Cerebellar cortex (tissue), 1 donor: ENCODE data around the gene METTL24.
A peak's percentile ranks its signal among the peaks of the same experiment; 100 is the strongest.
"Not testable (repeated sequence)": the region's sequence is repeated elsewhere in the genome, so short reads cannot be mapped to it uniquely, and the experiment has no call there.

ENCODE experiments used
- DNase-seq: peaks from one replicate; pipeline ENCODE4 v3.0.0-alpha.2; 2015; ENCODE audit warnings: low spot score

The METTL24 gene

DNA sequence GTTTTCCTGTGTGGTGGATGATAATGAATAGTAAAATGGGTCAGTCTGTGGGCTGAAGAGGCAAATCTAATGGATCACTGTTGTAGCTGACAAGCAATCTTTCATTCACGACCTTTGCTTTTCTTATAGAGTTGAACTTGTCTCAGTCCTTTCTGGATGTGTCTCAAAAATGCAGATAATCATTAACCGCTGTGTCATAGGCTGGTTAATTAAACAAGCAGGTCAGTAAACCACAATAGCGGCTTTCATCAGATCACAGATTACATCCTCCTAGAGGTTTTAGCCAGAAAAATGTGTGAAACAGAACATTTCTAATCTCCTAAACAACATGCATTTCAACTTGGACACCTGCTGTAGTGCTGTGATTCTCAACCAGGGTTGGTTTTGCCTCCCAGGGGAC lies 2.5 kb upstream of the METTL24 start:
- no peak for DNase-seq

DNA sequence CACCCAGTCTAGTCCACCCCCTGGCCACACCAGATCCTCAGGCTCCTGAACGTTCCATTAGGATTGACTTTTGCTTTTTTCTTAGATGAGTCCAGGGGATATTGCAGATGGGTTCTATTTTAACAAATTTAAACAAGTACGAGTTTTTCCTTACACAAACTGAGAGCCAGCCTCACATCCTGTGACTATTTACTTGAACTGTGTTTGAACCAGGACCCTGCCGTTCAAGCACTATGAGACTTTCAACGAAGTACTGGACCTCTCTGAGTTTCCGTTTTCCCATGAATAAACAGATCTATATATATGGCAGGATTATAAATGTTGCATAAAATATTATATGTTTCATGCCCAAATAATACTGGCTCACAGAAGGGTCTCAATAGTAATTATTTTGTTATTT lies 1.4 kb upstream of the METTL24 start:
- DNase-seq: no peak

DNA sequence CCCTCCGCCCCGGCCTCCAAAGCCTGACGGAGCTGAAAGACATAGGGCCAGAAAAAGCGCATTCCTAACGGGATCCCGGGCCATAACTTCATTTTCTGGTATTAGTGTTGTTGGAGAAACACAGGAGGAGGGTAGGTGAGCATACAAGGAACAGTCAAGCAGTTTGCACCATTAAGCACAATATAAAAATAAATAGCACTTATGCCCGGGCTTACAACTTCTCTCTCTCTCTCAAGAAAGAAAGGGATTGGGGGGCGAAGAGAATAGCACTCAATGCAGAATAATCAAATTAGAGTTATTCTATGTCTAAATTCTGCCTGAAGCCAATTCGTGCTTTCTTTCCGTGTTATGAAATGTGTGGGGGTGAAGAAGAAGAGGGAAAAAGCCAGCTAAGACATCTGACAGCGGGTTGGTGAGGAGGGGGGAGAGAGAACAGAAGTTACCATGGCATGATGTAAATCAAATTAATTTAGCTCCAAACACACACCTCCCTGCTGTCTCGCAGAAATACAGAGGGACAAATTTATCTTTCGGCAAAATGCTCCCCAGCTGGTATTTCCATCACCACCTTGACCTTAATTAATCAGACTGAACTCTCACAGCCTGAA lies 508 bp upstream of the METTL24 start:
- peak; percentile 49 for DNase-seq

DNA sequence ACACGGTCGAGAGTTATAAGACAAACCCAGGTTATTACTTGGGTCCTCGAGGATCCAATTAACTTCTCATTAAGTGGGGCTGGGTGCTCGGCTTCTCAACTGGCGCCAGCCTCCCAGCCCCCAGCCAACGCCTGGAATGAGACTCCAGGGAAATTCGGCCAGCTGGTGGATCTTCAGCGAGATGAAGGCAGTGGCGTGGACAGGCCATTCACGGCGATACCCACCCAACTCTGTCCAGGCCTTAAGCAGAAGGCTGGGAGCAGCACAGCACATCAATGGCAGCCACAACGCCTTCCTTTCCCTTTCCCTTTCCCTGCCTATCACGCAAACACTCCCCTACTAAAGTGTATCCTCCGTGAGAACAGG lies 868 bp downstream of the METTL24 start:
- peak; percentile 60 for DNase-seq

DNA sequence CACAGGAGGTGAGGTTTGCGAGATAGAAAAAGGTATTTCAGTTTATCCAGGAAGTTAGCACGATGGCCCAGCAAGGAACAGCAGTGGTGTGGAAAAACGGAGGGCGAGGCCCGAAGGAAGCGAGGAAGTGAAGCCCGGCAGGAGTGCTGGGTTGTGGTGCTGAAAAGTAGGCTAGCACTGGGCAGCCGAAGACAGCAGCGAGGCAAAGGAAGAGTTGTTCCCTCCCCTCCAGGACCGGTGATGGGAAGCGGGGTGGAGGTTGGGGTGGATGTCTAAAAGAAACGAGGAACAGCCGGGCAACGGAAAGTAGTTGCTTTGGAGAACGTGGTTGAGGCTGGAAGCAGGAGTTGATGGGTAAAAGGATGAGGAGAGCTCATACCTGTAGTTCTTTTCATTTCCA lies 1.4 kb downstream of the METTL24 start:
- no peak for DNase-seq

DNA sequence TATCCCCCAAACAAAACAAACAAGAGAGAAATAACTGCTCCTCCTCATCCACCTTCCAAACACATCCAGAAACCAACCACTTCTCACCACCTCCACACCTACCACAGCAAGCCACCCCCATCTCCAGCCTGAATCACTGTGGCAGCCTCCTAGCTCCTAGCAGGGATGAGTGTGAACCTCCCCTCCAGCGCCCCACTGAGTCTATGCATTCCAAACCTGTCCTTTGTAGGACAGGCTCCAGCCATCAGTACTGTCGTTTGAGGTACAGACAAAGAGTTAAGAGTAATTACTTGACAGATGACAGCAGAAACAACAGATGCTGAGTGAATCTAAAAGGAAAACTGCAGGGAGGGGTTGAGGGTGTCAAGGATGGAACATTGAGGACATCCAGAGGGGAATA lies 2.4 kb downstream of the METTL24 start:
- peak; percentile 27 for DNase-seq

DNA sequence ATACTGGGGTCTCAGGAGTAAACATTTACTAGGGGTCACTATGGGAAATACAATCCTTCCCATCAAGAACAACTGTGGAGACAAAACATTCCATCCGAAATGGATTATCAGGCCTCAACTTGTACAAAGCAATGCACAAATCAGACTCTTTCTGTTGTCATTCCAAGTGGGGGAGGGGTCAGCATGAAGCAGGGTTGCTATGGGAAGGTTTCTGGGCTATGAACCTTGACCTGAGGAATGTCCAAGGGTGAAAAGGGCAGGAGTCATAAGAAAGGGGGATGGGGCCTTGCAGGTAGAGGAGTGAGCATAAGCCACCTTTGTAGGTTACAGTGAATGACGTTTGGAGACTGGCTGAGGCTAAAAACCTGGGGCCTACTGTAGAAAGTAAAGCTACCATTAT lies 3.1 kb downstream of the METTL24 start:
- DNase-seq: peak; percentile 34

DNA sequence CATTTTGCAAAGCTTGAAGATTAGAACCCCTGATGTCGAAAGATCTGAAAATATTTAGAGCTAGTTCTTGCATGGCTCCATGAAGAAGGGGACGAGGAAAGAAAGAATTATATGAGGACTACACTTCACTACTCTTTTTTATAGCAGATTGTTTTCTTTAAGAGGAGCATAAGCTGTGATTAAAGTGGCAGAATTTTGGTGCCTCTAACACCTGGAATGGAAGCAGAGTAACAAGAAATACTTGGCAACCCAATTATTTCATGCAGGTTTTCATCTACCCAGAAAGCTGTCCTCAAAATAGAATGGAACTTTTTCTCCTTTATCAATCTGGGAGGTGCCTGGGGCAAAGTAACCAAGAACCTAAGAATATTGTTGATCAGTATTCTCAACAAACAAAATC lies 4.0 kb downstream of the METTL24 start:
- DNase-seq: no peak

DNA sequence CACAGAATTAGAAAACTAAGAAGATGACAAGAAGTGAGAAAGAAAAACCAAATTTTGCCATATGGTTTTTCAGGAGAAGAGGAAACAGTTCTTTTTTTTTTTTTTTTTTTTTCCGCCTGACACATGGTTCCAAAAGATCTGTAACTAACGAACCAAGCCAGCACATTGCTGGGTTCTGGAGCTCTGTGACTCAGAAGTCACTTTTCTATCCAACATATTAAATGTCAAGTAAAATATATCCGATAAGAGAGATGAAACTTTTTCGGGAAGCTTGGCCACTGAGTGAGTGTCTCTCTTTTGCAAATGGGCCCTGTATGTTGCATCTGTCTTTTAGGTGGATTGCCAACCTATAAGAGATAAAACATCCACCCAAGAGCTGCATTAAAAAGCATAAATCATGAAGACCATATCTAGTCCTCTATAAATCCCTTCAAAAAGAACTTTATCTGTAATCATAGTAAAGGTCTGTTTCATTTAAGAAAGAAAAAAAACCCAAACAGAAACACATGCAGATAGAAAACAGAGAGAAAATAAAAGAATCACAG lies 4.6 kb downstream of the METTL24 start:
- no peak for DNase-seq

DNA sequence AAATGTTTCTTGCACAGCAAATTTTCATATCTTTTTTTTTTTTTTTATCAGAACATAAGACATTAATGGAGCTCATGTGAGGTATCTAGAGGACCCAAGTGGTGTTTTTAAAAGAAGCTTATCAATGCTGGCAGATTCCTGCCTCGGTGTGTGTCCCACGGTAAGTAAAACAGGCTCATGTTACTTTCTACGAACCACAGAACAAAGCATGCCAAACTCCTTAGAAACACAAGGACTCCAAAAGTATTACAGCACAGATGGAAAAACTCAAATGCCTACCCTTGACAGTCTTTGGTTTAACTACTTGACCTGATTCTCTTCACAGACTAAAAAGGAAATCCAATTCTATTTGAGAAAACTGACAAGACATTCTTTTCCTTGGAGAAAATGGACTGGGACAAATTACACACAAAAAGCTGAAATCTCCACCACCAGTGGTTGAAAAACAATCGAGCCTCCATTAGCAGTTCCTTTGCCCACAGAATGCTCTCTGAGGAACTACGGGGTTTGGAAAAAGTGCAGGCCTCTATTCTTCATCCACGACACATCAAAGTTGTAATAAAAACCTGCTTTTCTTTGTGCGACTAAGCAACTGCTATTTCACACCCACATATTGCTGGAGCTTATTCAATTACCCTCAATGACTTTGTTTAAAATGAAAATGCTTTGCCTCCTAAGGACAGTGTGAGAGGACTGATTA lies 5.4 kb downstream of the METTL24 start:
- no peak for DNase-seq

DNA sequence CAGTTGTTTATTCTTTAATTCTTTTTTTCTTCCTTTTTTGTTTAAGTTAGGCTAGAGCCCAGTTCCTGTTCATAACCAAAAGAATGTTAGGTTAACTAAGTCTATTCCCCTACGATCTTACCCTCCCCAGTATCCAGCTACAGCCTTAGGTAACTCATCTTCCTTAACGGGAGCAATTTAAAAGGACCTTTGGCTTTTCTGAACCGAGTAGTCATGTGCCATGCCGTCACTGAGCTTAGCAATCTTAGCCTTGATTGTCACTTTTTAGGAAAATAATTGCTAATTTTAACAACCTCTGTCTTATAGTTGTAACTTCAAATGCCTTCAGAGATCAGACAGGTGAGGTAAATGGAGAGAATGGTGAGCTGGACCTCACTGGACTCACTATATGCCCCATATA lies 6.2 kb downstream of the METTL24 start:
- no peak for DNase-seq

DNA sequence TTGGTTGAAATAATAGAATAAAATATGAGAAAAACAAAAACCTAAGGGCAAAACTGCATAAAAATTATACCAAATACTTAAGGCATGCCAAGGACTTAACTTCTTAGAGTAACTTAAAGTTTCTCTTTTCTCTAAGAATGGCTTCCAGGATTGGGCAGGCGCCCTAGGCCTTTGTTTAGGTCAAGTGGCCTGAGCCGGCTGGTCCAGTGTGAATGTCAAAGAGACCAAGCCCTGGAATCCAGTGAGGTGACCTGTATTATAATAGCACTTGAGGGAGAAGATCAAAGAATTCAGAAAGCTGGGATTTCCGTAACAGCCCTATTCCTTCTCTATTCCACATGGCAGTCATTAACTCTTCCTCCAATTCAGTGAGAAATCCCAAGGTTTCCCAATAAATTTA lies 6.6 kb downstream of the METTL24 start:
- DNase-seq: no peak

DNA sequence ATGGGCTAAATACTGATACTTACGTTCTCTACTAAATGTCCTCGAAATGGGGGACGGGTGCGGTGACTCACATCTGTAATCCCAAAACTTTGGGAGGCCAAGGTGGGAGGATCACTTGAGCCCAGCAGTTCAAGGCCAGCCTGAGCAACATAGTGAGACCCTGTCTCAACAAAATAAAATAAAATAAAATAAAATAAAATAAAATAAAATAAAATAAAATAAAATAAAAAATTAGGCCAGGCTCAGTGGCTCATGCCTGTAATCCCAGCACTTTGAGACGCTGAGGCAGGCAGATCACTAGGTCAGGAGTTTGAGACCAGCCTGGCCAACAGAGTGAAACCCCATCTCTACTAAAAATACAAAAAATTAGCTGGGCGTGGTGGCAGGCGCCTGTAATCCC lies 7.6 kb downstream of the METTL24 start:
- DNase-seq: not testable (repeated sequence)

DNA sequence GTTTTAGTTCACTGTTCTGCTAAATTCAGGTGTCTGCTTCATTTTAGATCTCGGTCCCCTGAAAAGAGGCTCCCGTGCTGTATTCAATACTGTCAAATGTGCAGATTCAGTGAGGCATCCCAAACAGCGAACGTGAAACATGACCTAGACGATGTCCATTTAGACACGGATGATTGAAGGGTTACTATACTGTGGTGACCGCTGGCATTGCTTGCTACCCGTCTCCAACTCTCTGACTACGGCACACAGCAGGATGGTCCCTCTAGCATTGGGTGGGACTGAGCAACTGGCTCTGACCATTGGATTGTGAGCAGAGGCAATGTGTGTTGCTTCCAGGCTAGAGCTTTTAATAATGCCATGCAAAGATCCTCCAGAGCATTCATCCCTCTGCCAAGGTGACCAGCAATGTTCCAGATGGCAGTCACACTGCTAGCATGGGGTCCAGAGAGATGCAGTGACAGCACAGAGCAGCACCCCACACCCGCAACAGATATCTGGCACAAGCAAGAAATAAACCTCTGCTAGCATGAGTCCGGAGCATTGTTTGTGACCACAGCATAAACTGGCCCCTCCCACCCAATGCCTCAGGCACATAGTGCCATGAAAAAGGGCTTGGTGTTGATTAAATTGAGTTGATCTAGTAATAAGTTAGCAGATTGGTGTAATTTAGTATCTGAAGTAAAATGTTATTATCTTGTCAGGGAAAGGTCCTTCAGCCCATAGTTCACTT lies 9.0 kb downstream of the METTL24 start:
- DNase-seq: peak; percentile 73

DNA sequence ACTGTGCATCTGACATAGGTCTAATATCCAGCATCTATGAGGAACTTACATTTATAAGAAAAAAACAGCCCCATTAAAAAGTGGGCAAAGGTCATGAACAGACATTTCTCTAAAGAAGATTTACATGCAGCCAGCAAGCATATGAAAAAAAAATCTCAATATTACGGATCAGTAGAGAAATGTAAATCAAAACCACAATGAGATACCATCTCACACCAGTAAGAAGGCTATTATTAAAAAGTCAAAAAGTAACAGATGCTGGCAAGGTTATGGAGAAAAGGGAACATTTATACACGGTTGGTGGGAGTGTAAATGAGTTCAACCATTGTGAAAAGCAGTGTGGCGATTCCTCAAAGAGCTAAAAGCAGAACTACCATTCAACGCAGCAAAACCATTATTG lies 13.1 kb downstream of the METTL24 start:
- no peak for DNase-seq

DNA sequence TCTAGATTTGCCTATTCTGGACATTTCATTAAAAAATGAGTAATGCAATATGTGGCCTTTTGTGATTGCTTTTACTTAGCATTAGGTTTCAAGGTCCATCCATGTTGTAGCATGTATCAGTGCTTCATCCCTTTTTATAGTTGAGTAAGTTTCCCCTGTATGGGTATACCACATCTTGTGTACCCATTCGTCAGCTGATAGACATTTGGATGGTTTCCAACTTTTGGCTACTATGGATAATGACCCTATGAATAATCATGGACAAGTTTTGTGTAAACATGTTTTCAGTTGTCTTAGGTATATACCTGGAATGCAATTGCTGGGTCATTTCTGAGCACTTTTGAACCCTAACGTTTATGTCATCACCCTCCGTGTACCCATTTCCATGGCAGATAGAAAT lies 15.4 kb downstream of the METTL24 start:
- DNase-seq: no peak

DNA sequence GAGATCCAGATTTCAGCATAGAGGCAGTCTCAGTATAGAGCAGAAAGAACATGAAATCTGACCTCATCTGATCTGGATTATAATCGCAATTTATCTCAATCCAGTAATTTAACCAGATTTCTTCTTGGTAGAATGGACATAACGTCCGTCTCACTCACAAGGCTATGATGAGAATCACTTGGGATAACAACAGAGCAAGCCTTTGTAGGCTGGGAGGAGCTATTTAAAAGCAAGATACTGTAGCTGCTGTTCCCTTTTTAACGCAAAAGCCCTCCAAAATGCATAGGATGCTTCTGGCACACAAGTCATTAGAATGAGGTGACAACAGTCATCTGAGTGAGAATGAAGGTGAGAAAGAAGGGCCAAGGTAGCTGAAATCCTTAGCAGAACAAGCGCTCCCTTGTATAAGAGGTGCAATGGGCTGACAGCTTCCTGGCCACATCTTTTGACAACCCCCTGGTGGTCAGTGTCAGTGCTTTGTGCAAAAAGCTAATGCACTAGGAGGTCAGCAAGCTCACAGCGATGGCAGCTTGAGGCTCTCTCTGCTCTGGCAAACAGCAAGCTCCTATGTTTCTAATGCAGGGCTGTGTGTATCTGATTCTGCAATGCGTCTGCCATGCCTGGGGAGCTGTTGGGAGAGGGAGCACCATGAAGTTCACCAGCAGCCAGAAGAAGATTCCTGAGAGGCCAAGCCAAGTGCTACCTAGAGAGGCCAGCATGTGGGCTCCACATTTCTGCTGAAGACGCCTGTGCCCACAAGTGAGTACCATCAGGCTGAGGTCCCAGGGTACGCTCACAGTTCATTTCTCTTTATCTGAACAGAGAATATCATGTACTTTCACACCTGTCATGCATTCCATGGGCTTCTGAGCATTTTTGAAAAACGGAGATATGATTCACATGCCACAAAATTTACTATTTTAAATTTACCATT lies 16.2 kb downstream of the METTL24 start:
- DNase-seq: peak; percentile 87

DNA sequence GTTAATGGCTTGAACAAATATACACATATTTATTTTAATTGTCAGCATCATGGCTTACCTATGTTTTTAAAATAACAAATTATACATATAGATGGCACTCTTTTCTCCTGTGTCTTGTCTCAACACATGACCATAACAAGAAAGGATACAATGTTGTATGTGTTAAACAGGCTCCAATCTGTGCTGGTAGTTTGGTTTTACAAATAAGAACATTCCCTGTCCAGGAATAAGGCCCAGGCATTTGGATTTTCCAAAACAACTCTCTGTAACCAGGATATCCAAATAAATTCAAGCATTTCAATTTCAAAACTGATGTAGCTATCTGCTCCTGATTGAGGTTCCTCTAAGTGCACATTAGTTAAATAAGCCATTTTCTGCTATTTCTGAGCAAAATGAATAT lies 17.1 kb downstream of the METTL24 start:
- DNase-seq: no peak

DNA sequence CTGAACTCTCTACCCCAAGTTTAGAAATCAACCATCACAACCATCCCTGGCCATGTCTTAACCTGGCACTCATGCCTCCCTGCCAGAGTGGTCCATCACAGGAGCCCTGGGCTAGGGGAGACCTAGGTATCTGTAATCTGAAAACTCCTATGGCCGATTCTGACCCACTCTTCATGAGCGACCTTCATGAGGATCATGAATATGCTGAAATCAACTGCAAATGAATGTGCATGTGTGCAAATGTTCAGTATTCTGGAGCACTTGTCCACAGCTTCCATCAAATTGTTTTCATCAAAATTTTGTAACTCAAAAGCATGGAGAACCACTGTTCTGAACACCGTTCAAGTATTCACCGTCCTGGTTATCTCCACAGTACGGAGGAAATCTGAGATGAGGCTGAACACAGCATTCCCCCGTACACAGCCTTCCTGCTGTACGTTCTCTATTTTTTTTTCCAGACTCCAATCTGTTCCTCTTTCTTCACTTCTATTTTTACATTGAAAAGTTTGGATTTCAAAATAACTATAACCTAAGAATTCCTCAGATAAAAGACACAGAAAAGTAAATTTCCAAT lies 17.7 kb downstream of the METTL24 start:
- DNase-seq: no peak

DNA sequence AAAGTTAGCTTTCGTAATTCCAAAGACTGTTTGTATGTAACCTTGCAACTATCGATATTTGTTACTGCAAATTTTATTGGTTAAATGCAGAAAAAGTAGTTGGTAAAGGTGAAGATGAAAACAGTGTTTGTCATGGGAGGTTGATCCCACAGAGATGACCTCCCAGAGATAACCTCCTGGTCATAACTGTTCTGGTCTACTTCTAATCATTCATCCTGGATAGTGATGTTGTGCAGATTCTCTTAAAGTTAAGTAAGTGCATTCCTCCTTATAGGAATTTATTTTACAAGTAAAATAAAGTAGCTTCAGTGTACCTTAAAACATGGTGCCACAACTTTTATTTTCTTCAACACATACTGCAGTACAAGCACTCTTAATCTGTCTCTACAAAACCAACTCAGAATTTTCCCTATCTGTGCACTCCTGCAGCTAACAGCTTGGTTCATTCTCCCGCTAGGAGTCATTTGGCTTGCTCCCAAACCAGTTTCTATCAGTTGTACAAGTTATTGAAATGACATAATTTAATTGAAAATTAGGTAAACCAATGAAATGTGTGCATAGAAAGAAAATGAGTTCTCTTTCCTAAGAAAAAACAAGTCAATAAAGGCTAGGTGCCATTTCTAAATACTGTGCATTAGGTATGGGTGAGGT lies 19.2 kb downstream of the METTL24 start:
- no peak for DNase-seq

DNA sequence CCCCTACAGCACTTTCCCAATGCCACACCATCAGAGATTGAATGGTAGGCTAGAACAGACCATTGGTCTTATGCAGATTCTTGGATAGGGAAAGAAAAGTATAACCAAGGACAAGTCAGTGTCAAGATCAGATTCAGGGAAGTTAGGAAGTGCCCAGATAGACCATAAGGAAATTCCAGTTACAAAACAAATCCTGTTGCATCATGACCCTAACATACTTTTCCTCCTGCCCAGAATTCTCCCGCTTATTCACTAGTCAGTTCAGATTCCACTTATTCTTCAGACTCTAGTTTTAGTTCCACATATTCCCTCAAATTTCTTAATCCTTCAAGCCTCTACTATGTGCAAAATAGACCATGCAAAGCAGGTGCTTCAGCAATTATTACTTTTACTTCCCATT lies 20.7 kb downstream of the METTL24 start:
- no peak for DNase-seq
